ENCODE results near the gene SAMD4B.

The SAMD4B gene

DNA sequence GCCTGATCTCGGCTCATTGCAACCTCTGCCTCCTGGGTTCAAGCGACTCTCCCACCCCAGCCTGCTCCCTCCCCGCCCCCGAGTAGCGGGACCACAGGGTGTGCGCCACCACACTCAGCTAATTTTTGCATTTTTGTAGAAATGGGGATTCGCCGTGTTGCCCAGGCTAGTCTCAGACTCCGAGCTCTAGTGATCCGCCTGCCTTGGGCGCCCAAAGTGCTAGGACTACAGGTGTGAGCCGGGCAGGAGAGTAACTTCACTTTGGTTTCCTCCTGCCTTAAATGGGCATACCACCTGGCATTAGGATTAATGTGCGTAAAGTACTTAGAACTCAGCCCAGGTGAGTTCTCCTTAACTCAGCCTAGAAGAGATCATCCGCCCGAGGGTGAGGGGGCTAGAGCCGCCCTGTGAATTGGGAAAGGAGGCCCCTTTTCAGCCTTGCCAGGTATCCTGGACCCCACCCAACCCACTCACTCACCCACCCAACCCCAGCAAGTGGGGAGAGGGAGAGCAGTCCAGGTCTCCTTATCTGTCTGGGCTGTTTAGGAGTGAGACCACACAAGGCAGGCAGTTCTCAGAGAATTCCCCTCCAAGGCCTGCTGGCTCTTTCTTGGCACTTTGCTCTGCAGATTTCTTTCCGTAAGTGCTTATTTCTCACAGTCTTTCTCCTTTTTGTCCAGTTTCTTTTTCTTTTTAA lies 63.2 kb downstream of the SAMD4B start:
- in situ Hi-C loops (cut with MboI; ENCODE audit: low pct_unique_long_range_greater_than_20kb, low sequenced_read_pairs) = no loop called here
- DNase-seq = no peak

DNA sequence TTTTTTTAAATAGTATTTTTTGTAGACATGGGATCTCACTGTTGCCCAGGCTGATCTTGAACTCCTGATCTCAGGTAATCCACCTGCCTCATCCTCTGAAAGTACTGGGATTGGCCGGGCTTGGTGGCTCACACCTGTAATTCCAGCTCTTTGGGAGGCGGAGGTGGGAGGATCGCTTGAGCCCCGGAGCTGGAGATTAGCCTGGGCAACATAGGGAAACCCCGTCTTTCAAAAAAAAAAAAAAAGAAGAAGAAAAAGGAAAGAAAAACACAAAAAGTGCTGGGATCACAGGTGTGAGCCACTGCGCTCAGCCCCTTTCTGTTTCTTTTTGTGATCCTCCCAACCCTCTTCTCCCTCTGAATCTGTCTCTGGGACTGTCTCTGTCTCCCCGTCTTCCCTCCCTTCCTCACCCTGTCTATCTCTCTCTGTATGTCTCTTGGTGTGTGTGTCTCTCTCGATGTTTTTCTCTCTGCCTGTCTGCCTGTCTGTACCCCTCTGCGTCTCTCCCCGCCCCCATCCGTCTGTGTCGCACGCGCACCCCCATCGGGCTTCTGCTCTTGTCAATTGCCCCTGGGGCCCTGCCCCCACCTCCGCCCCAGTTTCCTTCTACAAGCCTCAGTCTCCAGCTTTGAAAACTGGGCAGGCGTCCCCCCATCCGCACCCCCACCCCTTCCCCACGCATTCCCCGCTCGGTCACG lies 63.9 kb downstream of the SAMD4B start:
- in situ Hi-C loops (cut with MboI; ENCODE audit: low pct_unique_long_range_greater_than_20kb, low sequenced_read_pairs) = no loop called here
- DNase-seq = peak; percentile 67

DNA sequence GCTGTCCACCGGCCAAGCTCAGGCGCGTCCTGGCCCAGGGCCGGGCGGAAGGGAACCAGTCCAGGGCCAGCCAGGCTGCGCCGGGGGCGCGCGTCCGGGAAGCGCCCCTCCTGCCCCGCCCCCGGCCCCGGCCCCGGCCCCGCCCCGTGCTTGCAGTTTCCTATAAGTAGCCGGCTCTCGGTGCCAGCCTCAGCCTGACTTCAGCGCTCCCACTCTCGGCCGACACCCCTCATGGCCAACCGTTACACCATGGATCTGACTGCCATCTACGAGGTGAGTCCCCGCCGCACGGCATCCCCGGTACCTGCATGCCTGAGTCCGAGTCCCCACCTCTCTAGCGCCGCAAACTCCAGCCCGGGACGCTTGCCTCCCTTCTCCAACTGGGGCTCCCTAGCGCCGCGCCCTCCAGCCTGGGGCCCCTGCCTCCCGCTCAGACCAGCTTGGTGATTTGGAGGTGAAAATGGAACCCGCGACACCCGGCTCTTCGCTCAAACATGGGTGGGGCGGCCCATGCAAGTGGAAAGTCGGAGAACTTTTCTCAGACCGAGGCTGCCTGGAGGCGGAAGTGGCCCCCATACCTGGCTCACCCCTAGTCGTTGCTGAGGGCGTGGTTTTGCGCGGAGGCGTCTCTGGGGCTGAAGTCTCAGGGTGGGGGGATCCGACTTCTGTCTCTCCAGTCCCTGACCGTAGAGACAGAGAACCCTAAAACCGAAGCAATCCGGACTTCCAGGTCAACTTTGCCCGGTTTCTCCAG lies 64.6 kb downstream of the SAMD4B start, which contains the start of gene ZFP36:
TSS of gene ZFP36 (plus strand) at position 192 of the 754 bp plus-strand sequence. CDS start at position 250, 58 bp downstream.
- in situ Hi-C loops (cut with MboI; ENCODE audit: low pct_unique_long_range_greater_than_20kb, low sequenced_read_pairs) = no loop called here
- DNase-seq = peak; percentile 74

DNA sequence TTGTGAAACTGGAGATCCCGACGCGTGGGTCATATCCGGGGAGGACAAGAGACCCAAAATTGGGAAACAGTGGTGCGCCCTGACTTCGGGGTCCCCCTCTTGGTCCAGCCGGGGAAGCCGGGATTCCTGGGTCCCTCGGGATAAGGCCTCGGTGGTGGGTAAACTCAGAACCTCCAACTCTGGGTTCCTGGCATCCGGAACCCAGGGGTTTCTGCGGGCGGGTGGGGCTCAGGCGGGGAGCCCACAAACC lies 65.1 kb downstream of the SAMD4B start:
- in situ Hi-C loops (cut with MboI; ENCODE audit: low pct_unique_long_range_greater_than_20kb, low sequenced_read_pairs) = no loop called here
- DNase-seq = no peak

DNA sequence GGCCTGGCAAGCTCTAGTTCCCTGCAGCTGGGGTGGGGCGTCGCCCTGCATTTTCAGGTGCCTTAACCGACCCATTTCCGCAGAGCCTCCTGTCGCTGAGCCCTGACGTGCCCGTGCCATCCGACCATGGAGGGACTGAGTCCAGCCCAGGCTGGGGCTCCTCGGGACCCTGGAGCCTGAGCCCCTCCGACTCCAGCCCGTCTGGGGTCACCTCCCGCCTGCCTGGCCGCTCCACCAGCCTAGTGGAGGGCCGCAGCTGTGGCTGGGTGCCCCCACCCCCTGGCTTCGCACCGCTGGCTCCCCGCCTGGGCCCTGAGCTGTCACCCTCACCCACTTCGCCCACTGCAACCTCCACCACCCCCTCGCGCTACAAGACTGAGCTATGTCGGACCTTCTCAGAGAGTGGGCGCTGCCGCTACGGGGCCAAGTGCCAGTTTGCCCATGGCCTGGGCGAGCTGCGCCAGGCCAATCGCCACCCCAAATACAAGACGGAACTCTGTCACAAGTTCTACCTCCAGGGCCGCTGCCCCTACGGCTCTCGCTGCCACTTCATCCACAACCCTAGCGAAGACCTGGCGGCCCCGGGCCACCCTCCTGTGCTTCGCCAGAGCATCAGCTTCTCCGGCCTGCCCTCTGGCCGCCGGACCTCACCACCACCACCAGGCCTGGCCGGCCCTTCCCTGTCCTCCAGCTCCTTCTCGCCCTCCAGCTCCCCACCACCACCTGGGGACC lies 65.6 kb downstream of the SAMD4B start:
- peak; percentile 20 for DNase-seq
- in situ Hi-C loops (cut with MboI; ENCODE audit: low pct_unique_long_range_greater_than_20kb, low sequenced_read_pairs) = no loop called here

DNA sequence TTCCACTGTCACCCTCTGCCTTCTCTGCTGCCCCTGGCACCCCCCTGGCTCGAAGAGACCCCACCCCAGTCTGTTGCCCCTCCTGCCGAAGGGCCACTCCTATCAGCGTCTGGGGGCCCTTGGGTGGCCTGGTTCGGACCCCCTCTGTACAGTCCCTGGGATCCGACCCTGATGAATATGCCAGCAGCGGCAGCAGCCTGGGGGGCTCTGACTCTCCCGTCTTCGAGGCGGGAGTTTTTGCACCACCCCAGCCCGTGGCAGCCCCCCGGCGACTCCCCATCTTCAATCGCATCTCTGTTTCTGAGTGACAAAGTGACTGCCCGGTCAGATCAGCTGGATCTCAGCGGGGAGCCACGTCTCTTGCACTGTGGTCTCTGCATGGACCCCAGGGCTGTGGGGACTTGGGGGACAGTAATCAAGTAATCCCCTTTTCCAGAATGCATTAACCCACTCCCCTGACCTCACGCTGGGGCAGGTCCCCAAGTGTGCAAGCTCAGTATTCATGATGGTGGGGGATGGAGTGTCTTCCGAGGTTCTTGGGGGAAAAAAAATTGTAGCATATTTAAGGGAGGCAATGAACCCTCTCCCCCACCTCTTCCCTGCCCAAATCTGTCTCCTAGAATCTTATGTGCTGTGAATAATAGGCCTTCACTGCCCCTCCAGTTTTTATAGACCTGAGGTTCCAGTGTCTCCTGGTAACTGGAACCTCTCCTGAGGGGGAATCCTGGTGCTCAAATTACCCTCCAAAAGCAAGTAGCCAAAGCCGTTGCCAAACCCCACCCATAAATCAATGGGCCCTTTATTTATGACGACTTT lies 66.4 kb downstream of the SAMD4B start:
- peak; percentile 35 for DNase-seq
- in situ Hi-C loops (cut with MboI; ENCODE audit: low pct_unique_long_range_greater_than_20kb, low sequenced_read_pairs) = no loop called here

DNA sequence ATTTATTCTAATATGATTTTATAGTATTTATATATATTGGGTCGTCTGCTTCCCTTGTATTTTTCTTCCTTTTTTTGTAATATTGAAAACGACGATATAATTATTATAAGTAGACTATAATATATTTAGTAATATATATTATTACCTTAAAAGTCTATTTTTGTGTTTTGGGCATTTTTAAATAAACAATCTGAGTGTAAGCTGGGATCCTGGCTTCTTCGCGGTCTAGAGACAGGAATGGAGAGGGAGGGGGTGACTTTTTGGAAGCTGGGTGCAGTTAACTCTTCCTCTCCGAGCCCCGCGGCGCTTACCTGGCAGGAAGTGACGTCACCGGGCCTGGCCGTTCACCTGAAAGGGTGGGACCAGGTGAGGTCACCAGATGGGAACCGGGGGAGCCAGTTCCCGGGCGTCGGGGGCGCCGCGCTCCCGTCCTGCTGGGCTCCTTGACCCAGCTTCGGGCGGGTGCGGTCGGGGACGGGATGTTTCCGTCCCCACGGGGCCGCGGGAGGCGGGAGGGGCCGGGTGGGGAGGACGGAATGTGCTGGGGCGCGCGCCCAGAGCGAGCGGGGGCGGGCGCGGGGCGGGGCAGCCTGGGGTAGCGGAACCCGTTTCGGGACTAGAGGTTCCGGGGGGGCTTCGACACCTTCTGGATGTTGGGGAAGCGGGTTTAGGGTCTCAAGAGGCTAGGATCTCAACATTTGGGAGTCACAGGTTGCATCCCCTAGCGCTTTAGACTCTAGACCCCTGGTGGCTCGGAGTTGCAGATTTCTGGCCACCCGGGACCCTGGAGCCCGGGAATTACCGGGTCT lies 67.2 kb downstream of the SAMD4B start:
- peak; percentile 53 for DNase-seq
- in situ Hi-C loops (cut with MboI; ENCODE audit: low pct_unique_long_range_greater_than_20kb, low sequenced_read_pairs) = no loop called here

DNA sequence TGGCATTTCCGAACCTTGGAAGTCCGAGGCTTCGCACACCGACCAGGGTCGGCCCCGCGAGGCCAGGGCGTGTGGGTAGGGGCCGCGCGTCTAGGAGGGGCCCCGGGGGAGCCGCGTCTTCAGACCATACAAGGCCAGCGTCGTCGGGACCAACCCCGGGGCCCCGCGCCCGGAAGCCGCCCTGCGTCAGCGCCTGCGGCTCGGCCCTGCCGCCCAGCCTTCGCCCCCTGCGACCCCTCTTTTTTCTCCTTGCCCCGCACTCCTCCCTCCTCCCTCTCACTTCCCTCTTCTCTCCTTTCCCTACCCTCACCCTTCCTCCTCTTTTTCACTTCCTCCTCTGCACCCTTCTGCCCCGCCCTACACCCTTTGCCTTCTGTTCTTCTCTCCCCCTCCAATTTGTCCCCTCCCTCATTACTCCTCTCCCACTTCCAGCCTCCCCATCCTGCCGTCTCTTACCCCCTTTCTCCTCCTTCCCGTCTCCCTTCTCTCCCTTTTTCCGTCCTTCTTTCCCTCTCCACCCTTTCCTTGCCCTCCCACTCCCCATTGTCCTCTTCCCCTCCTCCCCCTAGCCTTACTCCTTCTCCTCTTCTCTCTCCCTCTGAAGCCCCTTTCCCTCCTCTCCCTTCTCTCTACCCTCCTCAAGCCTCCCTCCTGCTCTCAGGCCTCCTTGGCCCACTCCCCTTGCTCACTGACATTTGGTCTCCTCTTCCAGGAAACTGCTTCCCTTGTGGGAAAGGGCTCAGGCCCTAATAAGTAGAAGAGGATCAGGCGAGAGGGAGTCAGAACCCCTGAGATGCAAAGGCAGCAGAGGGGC lies 68.0 kb downstream of the SAMD4B start:
- in situ Hi-C loops (cut with MboI; ENCODE audit: low pct_unique_long_range_greater_than_20kb, low sequenced_read_pairs) = no loop called here
- peak; percentile 83 for DNase-seq

DNA sequence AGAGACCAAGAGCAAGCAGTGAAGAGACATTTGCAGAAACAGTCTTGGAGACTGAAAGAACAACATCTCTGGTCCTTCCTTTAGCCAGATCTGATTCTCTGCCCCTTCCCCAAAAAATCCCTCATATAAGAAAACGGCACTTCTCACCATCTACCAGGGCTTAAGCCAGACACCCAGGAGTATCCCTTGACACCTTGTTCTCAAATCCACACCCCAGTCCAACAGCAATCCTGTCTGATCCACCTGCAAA lies 68.5 kb downstream of the SAMD4B start:
- in situ Hi-C loops (cut with MboI; ENCODE audit: low pct_unique_long_range_greater_than_20kb, low sequenced_read_pairs) = no loop called here
- no peak for DNase-seq

DNA sequence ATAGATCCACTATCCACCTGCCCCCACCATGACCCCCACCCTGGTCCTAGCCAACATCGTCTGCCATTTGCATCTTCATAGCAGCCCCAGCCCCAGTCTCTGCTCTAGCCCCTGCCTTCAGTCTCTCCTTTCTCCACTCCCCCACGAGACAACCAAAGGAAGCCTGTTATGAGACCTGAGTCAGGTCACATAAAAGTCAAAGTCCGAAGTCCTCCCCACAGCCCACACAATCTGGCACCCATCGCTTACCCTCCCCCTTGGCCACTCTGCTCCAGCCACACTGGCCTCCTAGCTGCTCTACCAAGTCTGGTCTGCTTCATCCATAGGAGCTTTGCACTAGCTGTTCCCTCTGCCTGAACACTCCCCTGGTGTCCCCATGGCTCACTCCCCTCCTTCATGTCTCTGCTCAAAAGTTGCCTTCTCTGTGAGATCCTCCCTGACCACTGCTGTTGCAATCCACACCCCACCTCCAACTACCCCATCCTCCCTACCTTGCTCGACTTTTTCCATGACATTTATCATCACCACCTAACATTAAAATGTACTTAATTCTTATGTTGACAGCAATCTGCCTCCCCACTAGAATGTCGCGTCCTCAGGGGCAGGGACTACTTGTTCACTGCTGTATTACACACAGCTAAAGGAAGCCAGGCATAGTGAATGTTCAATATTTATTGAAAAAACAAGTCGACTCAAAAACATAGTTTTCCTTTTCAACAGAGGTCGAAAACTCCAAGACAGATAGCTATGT lies 69.0 kb downstream of the SAMD4B start:
- in situ Hi-C loops (cut with MboI; ENCODE audit: low pct_unique_long_range_greater_than_20kb, low sequenced_read_pairs) = no loop called here
- DNase-seq = no peak

DNA sequence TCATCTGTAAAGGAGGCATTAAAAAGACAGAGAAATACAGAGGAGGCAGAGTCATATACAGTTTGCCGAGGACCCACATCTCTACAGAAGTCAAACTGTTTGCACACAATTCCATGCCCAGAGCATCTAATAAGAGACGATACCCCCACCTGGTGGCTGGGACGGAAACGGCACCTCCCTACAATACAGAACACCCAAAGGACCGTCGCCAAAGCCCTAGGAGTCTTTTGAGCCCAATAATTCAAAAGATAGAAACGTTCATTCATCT lies 69.5 kb downstream of the SAMD4B start:
- in situ Hi-C loops (cut with MboI; ENCODE audit: low pct_unique_long_range_greater_than_20kb, low sequenced_read_pairs) = no loop called here
- DNase-seq = no peak

DNA sequence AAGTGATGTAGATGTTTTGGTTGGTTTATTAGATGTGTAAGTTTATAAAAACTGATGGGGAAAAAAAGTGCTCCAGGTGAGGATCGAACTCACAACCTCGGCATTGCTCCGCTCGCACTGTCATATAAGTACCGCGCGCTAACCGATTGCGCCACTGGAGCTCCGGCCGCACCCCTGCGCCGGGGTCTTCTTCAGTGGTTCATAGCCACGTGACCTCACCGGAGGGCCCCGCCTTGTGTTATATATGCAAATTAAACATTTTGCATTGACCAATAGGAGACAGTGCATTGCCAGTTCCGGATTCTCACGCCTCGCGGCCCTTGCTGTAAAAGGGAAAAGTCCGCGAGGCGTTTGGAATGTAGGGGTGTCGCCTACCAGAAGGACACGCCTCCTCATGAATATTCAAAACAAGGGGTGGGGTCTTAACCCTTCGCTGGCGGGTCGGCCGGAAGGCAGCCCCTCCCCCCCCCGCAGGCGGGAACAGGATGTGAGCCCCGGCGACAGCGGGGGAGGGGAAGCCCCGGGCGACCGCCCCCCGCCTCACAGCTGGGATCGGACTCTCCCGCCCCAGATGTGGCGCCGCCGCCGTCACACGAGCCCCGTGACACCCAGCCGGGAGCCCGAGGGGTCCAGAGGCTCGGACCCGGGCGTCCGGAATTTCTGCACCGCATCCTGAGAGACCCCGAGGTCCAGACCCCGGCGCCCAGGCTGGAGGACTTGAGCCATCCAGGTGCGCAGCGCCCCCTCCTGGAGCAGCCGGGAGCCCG lies 70.1 kb downstream of the SAMD4B start, which contains the start of gene PLEKHG2:
TSS of gene PLEKHG2 (plus strand) at position 570 of the 767 bp plus-strand sequence. CDS start 1,418 bp downstream, outside the sequence.
- peak; percentile 100 for DNase-seq
- in situ Hi-C loops (cut with MboI; ENCODE audit: low pct_unique_long_range_greater_than_20kb, low sequenced_read_pairs) = no loop called here

DNA sequence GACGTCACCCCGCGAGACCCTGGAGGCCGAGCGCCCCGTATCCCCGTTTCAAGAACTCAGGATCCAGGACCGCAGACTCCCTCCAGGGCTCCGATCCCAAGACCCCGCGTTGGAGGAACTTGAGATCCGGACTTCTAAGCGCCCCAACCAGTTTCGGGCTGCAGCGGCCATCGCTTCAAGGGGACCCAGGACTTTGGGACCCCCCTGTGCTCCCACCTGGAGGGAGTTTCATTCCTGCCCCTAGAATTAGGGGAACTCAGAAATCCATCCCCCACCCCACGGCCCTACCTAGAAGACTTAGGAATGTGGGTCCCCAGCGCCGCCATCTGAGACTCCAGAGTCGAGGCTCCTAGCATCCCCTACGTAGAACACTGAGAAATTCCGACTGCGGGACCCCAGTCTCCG lies 70.6 kb downstream of the SAMD4B start:
- DNase-seq = no peak
- in situ Hi-C loops (cut with MboI; ENCODE audit: low pct_unique_long_range_greater_than_20kb, low sequenced_read_pairs) = no loop called here

DNA sequence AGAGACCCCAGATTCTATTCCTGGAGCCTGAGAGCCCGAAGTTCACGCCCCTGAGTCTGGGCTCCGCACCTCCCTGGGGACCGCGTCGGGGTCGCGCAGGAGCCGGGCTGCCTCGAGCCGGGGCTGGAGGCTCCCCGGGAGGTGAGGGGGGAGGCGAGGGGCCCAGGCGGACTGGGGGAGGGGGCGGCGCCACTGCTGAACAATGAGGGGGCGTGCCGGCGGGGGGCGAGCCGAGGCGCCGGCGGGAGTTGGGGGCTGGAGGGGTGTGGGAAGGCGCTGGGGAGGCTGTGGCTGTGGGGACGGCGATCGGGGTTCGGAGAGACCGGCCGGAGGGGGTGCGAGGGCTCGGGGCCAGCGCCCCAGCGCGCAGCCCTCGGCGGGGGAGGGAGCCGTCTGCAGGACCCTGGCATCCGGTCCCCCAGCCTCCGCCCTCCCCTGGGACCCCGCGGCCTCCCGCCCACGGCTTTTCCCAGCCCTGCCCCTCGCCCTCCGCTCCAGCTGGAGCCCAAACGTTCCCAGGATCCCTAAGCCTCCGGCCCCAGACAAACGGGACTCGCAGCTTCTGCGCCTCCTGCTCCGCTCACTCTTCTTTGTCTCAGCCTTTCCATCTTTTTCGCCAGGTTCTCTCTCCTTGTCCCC lies 71.2 kb downstream of the SAMD4B start:
- DNase-seq = no peak
- in situ Hi-C loops (cut with MboI; ENCODE audit: low pct_unique_long_range_greater_than_20kb, low sequenced_read_pairs) = no loop called here

DNA sequence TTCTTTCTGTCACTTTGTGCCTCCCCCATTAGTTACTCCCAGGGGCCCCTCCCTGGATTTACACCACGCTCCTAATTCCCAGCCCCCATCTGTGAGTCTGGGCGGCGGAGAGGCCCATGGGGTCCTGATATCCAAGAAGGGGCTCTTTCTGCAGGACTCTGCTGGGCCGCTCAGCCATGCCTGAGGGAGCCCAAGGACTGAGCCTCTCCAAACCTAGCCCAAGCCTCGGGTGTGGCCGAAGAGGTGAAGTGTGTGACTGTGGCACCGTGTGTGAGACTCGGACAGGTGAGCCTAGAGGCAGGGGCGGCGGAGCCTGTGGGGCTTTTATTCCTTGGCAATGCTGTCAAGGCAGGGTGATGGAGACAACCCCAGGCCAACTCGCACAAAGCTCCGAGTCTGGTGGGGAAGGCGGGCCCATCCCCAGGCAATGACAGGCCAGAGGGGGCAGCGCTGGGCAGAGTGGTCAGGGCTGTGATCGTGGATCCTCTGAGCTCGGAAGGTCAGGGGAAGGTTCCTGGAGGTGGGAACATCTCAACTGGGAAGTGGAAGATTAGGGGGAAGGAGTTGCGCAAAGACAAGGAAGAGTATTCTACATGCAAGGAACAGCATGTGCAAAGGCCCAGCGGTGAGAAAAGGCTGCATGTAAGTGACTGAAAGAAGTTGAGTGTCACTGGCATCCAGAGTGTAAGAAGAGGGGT lies 71.8 kb downstream of the SAMD4B start:
- in situ Hi-C loops (cut with MboI; ENCODE audit: low pct_unique_long_range_greater_than_20kb, low sequenced_read_pairs) = no loop called here
- DNase-seq = peak; percentile 19
